ENCODE results near the gene ADAT3.
A peak's percentile ranks its signal among the peaks of the same experiment; 100 is the strongest.

ADAT3 gene

GRCh38 chr19:1912760-1913505 lies 7.7 kb downstream of the ADAT3 start:
- DNase-seq (ENCODE audit: low read depth in 2 of 2) = no peak

GRCh38 chr19:1913781-1914577 lies 8.8 kb downstream of the ADAT3 start:
- DNase-seq (ENCODE audit: low read depth in 2 of 2) = no peak

GRCh38 chr19:1914826-1915341 lies 9.7 kb downstream of the ADAT3 start:
- DNase-seq (ENCODE audit: low read depth in 2 of 2) = no peak

- no peak for DNase-seq (ENCODE audit: low read depth in 2 of 2)
Measured at GRCh38 chr19:1917146-1917545, 11.9 kb downstream of the ADAT3 start.

DNA sequence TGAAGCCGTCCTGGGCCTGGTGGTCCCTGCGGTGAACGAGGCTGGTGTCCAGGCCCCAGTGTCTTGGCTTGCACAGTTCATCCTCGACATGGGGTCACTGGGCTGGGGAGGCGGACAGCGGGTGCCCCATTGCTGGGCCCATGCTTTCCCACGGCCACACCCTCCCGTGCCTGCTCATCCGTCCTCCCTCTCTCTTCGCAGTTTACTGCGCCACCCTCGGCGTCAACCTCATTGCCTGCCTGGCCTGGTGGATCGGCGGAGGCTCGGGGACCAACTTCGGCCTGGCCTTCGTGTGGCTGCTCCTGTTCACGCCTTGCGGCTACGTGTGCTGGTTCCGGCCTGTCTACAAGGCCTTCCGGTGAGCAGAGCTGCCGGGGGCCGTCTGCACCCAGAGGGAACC lies 12.7 kb downstream of the ADAT3 start:
- no peak for DNase-seq (ENCODE audit: low read depth in 2 of 2)

- no peak for DNase-seq (ENCODE audit: low read depth in 2 of 2)
Measured at GRCh38 chr19:1918975-1919374, 13.8 kb downstream of the ADAT3 start.

GRCh38 chr19:1920644-1921043 lies 15.4 kb downstream of the ADAT3 start:
- DNase-seq (ENCODE audit: low read depth in 2 of 2) = no peak

DNA sequence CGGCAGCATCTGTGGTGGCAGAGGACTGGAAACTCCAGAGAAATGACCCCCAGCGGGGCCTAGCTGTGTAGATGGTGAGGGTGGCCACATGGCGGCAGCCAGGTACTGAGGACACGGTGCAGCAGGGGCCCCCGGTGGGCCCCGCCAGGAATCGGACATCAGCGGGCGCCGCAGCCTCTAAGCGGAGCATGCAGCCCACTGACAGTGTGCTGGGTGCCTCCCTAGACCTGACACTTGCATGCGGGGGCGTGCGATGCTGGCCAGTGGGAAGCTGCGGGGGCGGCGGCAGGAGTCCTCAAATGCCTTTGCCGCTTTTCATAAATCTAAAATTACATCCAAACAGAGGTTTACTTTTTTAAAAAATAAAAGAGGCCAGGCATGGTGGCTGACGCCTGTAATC lies 16.1 kb downstream of the ADAT3 start:
- no peak for DNase-seq (ENCODE audit: low read depth in 2 of 2)

DNA sequence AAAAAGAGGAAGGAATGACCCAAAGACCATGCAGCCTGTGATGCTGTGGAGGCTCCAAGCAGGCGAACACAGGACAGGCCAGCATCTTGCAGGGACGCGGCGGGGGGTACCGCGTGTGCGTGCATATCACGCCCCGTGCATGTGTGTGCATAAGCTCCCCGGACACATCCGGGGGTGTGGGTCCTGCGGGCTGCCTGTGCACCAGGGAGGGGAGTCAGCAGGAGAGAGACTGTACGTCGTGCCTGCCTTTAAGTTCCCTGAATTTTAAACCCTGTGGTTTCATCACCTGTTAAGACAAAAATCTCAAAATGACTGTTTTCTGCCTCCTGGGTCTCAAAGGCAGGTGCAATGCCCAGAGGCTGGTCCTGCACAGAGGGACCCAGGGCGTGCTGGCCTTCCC lies 16.6 kb downstream of the ADAT3 start:
- no peak for DNase-seq (ENCODE audit: low read depth in 2 of 2)

- DNase-seq (ENCODE audit: low read depth in 2 of 2) = no peak
Measured at GRCh38 chr19:1922803-1923202, 17.6 kb downstream of the ADAT3 start.

DNA sequence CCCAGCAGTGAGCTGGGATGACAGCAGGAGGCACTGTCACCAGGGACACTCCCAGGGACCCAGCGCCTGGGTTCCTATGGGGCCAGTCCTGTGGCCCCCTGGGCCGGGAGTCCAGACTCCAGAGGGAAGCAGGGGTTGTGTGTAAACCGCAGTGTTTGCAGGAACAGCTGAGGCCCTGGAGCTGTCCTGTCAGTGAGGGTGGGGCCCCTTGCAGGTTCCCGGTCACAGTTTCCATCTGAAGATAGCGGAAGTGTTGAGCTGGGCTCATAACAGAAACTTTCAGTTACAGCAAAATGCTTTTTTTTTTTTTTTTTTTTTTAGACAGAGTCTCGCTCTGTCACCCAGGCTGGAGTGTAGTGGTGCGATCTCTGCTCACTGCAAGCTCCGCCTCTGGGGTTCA lies 18.1 kb downstream of the ADAT3 start:
- DNase-seq (ENCODE audit: low read depth in 2 of 2) = peak in 1 of 2 experiments; percentile 35

GRCh38 chr19:1924320-1924961 lies 19.2 kb downstream of the ADAT3 start:
- DNase-seq (ENCODE audit: low read depth in 2 of 2) = no peak

DNA sequence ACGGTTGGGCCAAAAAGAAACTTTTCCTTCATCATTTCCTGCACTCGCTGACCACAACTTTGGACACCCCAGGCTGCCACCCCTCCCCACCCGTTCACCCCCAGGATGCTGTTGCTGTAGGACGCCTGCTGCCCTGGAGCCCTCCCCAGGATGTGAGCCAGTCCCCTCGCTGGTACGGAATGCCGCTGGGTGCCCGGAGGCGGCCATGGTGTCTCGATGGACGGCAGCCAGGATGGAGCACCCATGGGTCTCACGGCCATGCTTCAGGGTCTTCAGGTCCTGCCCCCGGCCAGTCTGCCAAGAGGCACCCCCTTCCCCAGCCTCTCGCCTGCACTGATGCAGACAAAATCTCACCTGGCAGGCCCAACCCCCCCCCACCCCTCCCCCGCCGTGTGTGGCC lies 20.3 kb downstream of the ADAT3 start:
- DNase-seq (ENCODE audit: low read depth in 2 of 2) = no peak

DNA sequence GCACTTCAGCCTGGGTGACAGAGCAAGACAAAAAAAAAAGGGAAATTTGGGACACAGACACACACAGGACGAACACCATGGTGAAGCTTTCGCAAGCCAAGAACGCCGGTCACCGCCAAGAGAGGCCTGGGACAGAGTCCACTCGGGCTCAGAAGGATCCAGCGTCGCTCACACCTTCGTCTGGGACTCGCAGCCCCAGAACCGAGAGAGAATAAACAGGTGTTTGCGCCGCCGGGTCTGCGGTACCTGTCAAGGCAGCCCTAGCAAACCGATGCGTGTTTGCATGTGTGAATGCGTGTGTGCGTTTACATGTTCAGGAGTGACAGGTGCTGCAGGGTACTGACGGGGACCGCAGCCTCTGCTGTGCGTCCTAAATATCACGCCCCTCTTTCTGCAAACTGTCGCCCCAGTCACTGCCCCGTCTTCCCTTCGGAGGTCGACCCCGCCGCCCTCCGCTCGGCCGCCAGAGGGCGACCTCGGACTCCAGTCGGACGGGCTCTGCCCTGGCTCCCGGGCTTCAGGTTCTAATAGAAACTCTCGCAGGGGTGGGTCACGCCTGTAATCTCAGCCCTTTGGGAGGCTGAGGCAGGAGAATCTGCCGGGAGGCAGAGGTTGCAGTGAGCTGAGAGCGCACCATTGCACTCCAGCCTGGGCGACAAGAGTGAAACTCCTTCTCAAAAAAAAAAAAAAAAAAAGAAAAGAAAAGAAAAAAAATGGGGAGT lies 24.0 kb downstream of the ADAT3 start:
- peak; percentile 56 to 75 for DNase-seq (ENCODE audit: low read depth in 2 of 2)

- DNase-seq (ENCODE audit: low read depth in 2 of 2) = no peak
Measured at GRCh38 chr19:1931445-1931844, 26.2 kb downstream of the ADAT3 start.

GRCh38 chr19:1932395-1932794 lies 27.2 kb downstream of the ADAT3 start:
- DNase-seq (ENCODE audit: low read depth in 2 of 2) = no peak

DNA sequence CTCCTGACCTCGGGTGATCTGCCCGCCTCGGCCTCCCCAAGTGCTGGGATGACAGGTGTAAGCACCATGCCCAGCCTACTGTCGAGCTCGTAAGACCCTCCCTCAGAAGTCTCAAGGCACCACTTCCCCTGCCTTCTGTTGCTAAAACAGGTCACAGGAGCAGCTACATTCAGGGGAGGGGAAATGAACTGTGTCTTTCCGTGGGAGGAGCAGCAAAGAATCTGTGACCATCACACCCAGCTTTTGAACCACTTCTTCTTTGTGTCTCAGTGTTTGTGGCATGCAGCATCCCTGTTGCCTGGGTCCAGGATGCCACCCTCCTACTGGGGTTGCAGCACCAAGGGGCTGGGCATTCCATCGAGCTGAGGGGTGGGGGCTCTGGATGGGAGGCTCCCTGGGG lies 28.0 kb downstream of the ADAT3 start:
- no peak for DNase-seq (ENCODE audit: low read depth in 2 of 2)

DNA sequence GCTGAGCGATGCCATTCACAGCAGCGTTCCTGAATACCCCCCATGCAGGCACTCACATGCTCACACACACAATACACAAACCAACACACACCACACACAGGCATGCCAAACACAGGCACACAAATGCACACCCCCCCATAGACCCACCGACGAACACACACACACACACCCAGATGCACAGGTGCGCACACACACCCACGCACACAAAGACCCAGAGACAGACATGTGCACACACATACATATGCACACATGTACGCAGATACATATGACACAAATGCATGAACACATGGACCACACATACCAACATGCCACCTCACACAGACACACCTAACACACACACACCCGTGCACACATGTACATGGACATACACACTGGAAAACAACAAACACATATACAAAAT lies 28.7 kb downstream of the ADAT3 start:
- DNase-seq (ENCODE audit: low read depth in 2 of 2) = no peak

- DNase-seq (ENCODE audit: low read depth in 2 of 2) = no peak
Measured at GRCh38 chr19:1935484-1936208, 30.4 kb downstream of the ADAT3 start.

DNA sequence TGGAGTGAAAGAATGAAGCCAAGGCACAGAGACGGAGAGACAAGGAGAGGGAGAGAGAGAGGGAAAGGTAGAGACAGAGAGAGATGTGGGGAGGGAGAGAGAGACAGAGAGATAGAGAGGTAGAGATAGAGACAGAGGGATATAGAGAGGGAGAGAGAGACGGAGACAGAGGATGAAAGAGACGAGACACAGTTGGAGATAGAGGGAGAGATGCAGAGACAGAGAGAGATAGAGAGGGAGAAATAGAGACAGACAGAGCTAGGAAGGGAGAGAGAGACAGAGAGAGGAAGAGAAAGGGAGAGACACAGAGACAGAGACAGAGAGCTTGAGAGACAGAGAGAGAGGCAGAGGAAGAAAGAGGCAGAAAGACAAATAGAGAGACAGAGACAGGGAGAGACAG lies 31.2 kb downstream of the ADAT3 start:
- no peak for DNase-seq (ENCODE audit: low read depth in 2 of 2)

- DNase-seq (ENCODE audit: low read depth in 2 of 2) = no peak
Measured at GRCh38 chr19:1936916-1937610, 31.9 kb downstream of the ADAT3 start.
